GM19328 (cell line): ENCODE data around the gene INPP4A.
A peak's percentile ranks its signal among the peaks of the same experiment; 100 is the strongest.

Experiments
- ATAC-seq: cut with Tn5 transposase; IDR thresholded peaks from one replicate; pipeline ENCODE4 v1.9.1; 2021; ENCODE audit warnings: mild to moderate bottlenecking, moderate library complexity; ENCODE audit not compliant: unreplicated experiment

INPP4A gene

DNA sequence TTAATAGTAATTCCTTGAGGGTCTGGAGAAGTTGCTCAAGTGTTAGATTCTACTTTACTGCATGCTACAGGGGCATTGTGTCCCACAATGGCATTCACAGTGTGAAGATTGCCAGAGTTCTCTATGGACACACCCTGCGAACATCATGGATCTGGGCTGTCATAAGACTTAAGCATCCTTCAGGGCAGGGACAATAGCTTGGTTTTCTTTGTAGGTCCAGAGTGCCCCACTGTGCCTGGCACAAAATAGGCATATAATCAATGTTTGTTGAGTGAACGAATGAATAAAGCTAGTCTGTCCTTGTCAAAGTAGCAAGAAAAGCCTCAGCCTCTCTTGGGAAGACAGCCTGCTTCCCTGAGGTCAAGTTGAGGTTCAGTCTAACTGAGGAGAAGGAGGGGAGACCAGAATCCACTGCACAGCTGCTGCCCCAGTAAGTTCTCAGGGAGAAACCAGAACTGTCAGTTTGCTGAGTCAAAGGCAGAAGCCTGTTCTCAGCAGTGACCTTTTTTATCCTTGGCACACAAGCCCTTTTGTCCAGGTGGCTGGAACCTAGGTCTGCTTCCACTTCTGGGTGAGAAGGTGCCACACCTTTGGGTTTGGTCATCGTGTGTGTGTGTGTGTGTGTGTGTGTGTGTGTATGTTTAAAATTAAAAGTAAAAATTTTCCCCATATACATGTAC, 15.0 kb downstream of the INPP4A start:
- ATAC-seq = no peak

DNA sequence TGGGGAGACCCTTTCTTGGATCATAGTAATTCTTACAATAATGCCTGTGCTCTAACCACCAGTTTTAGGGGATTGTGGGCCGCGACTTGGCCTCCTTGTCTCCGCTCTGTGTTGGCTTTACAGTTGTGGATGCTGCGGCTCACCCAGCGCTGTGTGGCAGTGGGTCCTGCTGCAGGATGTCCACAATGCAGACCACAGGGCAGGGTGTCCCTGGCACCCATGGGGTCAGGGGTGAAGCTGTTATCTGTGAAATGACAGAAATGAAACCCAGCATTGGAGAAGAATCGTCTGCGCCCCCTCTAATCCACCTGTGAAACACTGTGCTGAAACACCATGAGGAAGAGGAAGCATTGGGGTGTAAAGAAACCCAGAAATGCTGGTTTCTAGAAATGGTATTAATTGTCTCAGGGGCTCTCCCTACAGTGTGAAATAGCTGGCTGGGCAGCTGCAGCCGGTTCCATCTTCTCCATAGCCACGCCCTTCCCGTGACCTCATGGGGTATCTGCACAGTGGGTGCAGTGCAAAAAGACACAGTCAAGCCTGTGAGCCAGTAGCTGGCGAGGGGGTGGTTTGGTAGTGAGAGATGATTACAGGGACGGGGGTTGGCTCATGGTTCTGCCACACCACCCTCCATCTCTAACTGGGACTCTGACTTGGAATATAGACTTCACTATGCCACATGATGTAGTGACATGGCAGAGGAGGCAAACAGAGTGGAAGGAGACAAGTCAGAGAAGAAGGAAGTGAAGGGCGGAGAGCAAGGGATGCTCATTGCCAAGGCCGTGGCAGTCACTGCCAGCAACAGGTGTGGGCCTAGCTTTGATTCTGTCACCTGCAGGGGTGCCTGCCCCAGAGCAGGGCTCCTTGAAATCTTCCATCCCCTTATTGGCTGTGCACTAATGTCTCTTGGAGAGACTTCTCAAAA, 16.2 kb downstream of the INPP4A start:
- peak; percentile 60 for ATAC-seq

DNA sequence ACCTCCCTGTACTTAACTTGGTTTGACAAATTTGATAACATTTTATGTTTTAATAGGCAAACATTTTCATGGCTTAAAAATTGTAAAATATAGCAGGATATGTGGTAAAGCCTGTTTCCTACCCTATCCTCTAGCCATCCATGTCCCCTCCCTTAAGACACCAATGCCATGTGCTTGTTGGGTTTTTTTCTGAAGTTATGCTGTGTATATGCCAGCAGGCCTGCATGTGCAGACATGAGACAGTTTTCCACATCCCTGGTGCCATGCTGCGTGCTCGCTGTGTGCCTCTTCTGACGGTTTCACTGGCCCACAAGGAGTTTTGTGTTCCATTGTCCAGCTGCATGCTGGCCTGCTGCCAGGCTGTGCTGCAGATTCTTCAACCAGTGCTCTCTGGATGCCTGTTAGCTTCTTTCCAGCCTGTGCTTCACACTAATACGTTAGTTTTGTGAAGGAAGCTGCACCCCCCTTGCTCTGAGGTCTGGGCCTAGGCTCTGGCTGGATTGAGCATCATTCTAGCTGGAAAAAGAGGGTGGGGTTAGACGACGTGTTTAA, 16.9 kb downstream of the INPP4A start:
- ATAC-seq = no peak

DNA sequence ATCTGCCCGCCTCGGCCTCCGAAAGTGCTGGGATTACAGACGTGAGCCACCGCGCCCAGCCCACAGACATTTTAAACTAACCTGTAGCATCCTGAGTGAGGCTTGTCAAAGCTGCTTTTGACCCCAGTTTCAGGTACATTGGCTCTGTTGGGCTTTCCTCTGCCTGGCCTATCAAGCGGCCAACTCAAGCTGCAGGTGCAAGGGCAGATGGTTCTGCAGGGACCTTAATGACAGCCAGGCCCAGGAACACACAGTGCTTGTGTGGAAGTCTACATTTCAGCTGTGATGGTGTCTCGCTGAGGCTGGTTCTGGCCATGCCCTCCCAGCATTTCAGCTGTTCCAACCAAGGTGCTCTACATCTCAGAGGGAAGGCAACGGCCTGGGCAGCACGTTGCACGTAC, 18.4 kb downstream of the INPP4A start:
- ATAC-seq = no peak

DNA sequence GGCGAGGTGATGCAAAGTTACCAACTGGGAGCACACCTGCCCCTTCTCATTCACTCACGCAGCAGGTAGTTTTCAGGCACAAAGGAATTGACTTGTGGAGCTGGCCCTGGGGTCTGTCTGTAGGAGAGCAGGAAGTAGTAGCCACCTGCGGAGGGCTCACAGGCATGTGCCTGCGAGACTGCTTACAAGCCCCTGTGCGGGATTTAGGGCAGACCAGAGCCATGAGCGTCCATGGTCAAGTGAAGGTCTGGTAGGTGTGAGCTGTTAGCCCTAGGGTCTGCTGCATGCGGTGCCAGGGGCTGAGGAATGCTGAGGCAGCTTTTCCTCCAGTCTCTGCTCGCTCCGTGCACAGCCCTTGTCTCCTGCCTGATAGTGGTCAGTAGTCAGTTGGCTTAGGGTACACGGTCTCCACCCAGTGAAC, 18.9 kb downstream of the INPP4A start:
- no peak for ATAC-seq

DNA sequence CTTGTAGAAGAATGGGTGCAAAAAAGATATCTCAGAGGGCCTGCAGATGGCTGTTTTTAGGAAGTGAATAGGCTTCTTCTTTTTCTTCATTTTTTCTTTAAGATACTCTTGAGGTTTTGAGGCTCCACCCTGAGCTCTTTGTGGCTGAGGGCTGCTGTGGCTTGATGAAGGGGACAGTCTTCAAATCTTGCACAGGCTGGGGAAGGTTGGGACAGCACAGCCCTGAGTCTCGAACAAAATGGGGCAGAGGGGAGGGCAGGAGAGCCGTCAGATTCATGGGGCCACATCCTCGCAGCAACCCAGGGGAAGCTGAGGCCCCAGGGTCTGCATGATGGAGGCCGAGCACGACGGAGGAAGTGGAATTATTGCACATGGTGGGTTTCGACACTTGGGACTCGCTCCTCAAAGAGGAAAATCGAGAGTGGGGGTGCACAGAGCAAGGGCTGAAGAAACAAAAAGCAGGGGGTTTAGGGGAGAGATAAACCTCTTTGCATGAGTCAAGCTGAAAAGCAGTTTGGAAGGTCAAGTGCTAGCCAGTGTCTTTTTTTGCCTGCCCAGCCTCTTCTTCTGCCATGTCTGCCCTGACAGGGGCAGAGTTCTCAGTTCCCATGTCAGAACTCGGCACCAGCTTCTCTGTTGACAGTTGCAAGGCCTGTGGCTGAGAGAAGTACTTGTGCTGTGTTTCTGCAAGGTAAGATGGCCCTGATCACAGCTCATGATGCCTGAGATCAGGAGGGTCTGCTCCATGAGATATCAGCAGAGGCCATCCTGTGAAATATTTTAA, 19.5 kb downstream of the INPP4A start:
- ATAC-seq = no peak

DNA sequence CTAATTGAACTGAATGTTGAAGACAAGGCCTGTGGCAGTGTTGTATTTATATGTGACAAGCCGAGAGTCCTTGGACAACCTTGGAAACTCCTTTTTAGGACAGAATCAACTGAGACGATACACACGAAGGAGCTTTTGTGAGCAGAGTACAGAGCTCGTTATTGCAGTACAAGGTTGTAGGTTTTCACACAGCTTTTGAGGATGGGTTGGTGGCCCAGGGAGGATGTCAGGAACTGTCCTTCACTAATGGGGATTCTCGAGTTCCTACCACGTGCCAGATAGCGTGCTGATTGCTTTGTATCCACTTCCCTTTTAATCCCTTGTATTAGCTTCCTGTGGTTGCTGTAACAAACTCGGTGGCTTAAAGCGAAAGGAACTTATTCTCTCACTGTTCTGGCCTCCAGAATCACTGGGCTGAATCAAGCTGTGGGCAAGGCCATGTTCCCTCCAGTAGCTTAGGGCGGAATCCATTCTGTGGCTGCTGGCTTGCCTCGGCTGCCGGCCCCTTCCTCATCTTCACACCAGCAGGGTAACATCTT, 20.2 kb downstream of the INPP4A start:
- ATAC-seq = peak; percentile 33

DNA sequence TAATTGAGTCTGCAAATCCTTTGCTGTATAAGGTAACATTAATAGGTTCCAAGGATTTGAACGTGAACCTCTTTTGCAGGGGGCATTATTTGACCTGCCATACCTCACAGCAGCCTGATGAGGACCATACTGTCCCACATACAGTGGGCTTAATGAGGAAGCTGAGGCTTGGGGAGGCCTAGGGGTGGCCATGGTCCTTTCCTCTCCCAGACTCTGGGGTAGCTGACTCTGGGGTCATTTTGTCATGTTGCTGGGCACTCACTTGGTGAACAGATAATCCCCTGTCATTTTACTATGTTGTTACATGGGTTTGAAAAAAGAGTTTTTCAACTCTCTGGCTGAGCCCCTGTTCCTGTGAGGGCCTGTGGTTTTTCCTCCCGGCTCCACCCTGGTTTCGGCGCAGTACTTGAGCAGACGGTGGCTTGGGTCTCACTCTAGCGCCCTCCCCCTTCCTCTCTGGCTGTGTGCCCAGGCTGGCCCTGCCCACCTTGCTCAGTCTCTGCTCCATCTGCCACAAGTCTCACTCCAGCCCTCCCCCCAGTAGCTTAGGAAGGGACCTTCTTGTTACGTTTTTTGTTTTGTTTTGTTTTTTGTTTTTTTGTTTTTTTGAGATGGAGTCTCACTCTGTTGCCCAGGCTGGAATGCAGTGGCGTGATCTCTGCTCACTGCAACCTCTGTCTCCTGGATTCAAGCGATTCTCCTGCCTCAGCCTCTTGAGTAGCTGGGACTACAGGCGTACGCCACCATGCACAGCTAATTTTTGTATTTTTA, 21.0 kb downstream of the INPP4A start:
- ATAC-seq = no peak

DNA sequence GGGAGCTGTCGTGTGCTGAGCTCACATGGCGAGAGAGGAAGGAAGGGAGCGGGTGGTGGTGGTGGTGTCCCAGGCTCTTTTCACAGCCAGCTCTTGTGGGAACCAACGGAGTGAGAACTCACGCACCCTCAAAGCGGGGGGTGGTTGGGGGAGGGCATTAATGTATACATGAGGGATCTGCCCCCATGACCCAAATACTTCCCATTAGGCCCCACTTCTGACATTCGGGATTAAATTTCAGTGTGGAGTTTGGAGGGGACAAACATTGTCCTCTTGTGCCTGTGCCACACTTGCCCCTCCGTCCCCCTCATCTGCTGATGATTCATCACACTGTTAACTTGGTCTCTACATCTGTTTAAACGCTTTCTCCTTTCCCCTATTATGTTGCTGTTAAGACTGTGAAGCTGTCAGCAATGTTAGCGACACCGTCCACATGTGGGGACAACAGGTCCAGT, 22.5 kb downstream of the INPP4A start:
- no peak for ATAC-seq

DNA sequence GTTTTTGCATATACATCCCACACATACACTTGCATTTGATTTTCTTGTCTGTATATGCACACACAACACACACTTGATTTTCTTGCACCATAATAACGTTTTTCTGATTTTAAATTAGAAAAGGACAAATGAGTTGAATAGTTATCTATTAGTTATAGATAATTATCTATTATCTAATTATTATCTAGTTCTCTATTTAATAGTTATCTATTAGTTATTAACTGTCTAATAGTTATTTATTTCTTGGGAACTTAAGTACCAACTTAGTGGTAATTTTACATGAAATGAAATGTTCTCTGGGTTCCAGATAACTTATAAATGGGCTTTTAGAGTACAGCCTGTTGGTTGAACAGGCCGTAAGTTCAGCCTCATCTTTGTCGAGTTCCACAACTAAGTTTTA, 23.0 kb downstream of the INPP4A start:
- ATAC-seq = no peak

DNA sequence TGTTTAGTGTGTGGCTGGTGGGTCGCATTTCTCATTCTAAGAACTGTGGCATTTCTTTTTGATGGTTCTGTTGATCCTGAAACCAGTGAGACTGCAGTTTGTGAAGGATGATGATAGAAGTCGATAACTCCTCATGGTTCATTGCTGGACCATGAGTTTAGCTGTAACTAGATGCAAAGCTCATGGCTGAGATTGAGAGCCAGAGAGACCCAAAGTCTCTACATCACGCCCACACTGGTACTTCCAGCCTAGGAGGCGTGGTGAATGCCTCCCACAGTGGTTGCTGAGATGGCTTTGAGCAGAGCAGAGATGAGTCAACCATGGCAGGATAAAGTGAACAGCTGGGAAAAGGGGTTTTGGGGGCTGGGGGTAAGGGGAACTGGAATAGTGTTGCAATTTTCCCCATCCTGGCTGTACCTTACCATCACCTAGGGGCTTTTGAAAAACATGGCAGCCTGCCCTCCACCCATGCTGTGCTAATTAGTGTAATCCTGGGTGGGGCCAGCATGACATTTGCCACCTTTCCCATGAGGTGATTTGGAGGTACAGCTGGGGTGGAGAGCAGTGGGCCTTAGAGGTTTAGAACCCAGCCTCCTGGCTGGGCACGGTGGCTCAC, 24.1 kb downstream of the INPP4A start:
- no peak for ATAC-seq

DNA sequence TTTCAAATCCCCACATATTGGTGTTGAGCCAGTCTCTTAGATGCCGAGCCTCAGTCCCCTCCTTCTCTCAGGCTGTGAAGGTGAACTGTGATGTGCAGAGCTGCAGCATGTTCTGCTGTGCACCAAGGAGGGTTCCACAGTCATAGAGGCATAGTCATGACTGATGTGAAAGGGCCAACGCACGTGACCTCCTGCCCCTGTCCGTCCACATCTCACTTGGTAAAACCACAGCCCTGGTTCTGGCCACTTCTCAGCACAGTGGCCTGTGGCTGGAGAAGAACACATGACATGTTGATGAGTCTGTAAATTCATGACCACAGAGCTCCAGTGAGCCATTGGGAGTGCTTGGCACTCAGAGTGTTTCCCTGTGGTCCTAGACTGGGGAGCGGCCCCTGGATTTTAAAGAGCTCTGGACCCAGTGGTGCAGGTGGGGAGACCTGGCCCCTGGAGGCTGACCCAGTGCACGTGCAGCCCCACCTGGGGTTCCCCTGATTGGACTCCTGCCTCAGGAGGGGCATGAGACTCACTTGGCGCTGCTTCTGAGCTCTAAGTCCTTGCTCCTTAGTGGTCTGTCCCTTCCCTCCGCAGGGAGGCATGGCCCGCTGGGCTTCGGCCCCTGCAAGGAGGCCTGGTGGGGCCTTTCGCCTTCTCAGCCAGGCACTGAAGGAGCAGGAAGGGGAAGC, 25.3 kb downstream of the INPP4A start:
- ATAC-seq = no peak

DNA sequence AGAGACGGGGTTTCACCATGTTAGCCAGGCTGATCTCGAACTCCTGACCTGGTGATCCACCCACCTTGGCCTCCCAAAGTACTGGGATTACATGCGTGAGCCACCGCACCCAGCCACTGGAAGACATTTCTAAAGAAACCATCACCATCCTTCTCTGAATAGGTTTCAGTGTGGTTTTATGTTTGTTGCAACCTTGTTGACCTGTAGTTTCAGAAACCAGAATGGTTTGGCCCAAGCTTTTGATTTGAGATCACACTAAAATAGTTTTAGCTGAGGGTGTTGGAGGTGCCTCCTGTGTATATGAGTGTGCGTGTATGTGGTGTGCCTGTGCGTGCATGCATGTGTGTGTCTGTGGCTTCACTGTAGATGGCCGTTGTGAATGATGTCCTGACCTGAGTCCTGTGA, 26.2 kb downstream of the INPP4A start:
- ATAC-seq = no peak

DNA sequence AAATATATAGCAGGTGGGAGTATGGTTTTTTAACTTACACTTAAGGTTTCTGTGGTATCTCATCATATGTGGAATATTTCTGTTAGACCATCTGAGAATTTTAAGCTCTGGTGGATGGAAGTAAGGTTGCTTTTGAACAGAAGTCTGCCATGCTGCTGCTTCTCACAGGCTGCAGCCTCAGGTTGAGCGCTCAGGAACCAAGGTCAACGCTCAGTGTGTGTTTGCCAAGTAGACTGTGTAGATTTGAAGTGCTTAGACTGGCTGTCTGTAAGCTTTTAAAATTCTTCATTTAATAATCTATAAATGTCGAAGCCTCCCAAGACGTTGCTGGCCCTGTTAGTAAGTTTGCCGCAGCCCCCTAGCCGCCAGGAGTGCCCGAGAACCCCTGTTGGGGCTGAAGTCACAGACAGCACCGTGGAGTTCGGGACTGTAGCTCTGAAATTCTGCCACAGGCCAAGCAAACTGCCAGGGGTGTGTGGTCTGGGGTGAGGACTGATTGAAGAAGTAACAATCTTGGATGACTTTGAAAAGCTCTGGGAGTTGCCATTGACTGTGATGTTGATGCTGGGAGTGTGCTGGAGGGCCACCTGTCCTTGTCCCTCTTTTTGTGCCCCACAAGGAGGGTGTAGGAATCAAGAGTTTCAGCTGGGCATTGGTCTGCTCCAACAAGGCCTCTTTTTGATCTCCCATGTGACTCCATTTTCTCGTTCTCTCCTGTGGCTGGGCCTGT, 26.9 kb downstream of the INPP4A start:
- no peak for ATAC-seq

DNA sequence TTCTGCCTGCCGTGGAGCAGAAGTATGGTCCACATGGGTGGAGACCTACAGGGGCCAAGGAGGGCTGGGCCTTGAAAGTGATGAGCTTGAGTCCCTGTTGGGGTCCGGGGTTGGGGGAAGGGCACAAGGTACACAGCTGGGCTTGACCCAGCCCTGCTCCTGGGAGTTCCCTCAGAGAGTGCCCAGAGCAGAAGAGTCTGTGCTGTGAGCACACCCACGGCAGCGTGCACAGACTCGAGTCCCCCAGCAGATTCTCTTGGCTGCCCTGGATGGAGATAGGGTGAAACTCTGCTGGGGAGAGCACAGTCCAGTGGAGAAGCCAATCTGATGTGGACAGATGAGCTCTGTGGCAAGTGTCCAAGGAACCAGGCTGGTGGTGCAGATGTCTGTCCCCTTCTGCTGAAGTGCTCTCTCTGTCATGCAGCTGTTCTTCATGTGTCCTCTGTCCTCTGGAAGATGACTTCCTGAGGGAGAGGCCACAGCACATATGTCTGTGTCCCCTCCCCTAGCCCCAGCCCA, 27.5 kb downstream of the INPP4A start:
- ATAC-seq = no peak

DNA sequence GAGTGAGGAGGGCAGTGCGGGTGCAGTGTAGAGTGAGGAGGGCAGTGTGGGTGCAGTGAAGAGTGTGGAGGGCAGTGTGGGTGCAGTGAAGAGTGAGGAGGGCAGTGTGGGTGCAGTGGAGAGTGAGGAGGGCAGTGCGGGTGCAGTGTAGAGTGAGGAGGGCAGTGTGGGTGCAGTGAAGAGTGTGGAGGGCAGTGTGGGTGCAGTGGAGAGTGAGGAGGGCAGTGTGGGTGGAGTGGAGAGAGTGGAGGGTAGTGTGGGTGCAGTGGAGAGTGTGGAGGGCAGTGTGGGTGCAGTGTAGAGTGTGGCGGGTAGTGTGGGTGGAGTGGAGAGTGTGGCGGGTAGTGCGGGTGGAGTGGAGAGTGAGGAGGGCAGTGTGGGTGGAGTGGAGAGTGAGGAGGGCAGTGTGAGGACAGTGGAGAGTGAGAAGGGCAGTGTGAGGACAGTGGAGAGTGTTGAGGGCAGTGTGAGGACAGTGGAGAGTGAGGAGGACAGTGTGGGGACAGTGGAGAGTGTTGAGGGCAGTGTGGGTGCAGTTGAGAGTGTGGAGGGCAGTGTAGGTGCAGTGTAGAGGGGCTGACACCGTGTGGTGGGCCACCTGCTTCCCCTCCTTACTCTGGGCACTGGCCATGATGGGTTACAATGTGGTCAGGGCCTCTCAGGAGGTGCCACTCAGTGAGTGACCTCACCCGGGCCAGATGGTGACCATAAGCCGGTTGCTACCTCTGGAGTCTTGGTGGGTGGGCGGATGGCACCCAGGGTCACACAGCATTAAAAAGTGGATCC, 28.5 kb downstream of the INPP4A start:
- ATAC-seq = no peak

DNA sequence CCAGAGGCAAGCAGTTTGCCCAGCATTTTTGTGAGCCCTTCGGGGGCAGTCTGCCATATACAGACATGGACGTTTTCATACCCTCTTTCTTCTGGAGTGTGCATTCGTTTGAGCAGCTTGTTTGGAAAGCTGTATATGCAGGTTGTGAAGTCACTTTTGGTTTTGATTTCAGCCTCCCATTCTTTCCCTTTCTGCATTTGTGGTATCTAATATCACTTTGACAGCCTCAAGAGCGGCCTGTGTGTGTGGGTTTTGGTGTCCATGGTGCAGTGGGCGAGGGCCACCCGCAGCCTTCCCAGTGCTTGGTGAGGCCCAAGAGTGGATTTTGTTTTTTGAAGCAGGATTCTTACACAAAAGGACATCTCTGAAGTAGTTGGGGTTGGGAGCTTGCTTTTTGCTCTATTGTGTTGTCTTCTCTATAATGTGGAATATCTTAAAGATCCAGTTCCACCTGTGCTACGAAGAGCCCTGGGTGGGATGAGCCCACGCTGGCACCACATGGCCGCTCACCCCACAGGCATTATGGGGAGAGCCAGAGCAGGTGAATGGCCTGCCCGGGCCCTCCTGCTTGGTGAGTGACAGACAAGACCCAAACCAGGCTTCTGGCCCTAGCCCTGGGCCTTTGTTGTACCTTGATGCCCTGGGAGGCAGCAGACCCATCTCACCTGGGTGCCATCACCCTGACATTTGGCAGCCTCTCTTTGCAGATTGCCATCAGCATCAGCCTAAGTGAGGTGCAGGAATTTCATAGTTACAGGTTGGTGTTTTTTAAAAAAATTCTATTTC, 29.5 kb downstream of the INPP4A start:
- ATAC-seq = no peak
